Left cardiac atrium (tissue), 4 donors: ENCODE data around the gene IGSF21. TPM values are rescaled to one million over a fixed set of nuclear protein-coding genes. Genes with fewer than 3 reads are reported as not detected.

Experiments
- ATAC-seq, 2 donors: fragments of 200-7000 bp; cut with Tn5 transposase; one replicate each; pipeline ENCODE4 v1.9.1; 2020; ENCODE audit warnings: mild to moderate bottlenecking in 2 of 2, moderate library complexity in 2 of 2
- DNase-seq: peaks from one replicate; pipeline ENCODE4 v3.0.0-alpha.2; 2020
- intact Hi-C, 2 donors: fragments of 100-400 bp; cut with DNase I; formaldehyde crosslinking; loops; one replicate each; pipeline versions ENCODE4 v1.14.1 to v1.15.1; 2022 to 2023
- total RNA-seq, 2 donors: library from RNA; stranded (reverse); fragmentation: NEBNext Ultra II Directional; extraction: Animal tissue kit (Norgen Biotek cat#: 25700); gene quantifications; one replicate each; pipeline ENCODE4 v1.2.1, GENCODE V29; 2021
- donor health status: DM: no; HTN: yes; CAD: no.
- donor health status: DM: no; HTN: yes; CAD: no; lungs with severe emphysema.
- donor health status: DM: yes; HTN: yes; CAD: no.
- donor health status: Dilated cardiomyopathy.

Gene IGSF21
- total RNA-seq, 2 donors from 2014 or later = 1.0 to 3.0 TPM

GRCh38 chr1:18326211-18326897, 218.8 kb downstream of the IGSF21 start:
- DNase-seq (no peak), ATAC-seq (no peak)
- intact Hi-C loops = no loop called here

GRCh38 chr1:18327650-18328049, 220.1 kb downstream of the IGSF21 start:
- intact Hi-C loops = no loop called here
- DNase-seq (no peak), ATAC-seq (no peak)

GRCh38 chr1:18328803-18329202, 221.2 kb downstream of the IGSF21 start:
- ATAC-seq (no peak), DNase-seq (no peak)
- intact Hi-C loops = no loop called here

GRCh38 chr1:18329469-18330253, 222.1 kb downstream of the IGSF21 start:
- ATAC-seq (no peak), DNase-seq (no peak)
- intact Hi-C loops = no loop called here

GRCh38 chr1:18332576-18332975, 225.0 kb downstream of the IGSF21 start:
- DNase-seq (no peak), ATAC-seq (no peak)
- intact Hi-C loops = no loop called here

DNA sequence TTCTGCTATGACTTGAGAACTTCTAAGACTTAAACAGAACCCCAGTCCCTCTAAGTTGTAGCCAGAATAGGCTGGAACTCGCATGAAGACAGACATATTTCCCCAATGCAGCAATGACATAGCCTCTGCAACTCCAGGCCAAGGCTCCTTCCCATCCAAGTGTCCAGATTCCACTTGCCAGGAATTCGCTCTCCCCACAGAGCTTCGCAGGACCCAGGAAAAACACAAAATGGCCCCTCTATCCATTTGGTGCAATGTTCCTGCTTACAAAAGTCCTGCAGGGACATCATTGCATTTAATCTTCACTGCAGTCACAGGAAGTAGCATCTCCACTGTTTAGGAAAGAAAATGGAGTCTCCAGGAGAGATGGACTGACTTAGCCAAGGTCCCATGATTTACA, 225.6 kb downstream of the IGSF21 start:
- ATAC-seq (no peak), DNase-seq (no peak)
- intact Hi-C loops = no loop called here

GRCh38 chr1:18336801-18337200, 229.2 kb downstream of the IGSF21 start:
- DNase-seq = no peak
- ATAC-seq = no peak
- intact Hi-C loops = no loop called here

- DNase-seq (no peak), ATAC-seq (no peak)
- intact Hi-C loops = no loop called here
Observed at GRCh38 chr1:18337757-18338156, 230.2 kb downstream of the IGSF21 start.

GRCh38 chr1:18339161-18339560, 231.6 kb downstream of the IGSF21 start:
- intact Hi-C loops = no loop called here
- ATAC-seq = no peak
- no peak for DNase-seq

- intact Hi-C loops = no loop called here
- DNase-seq = no peak
- ATAC-seq = no peak
Observed at GRCh38 chr1:18340158-18340764, 232.7 kb downstream of the IGSF21 start.

DNA sequence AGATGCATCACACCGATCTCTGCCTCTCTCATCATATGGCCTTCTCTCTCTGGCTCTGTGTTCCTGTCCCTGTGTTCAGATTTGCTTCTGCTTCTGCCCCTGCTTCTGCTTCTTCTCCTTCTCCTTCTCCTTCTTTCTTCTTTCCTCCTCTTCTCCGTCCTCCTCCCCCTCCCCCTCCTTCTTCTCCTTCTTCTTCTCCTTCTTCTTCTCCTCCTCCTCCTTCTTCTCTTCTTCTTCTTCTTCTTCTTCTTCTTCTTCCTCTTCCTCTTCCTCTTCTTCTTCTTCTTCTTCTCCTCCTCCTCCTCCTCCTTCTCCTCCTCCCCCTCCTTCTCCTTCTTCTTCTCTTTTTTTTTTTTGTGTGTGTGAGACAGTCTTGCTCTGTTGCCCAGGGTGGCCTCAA, 233.2 kb downstream of the IGSF21 start:
- DNase-seq = no peak

GRCh38 chr1:18341291-18342069, 233.9 kb downstream of the IGSF21 start:
- intact Hi-C loops = no loop called here
- DNase-seq (no peak), ATAC-seq (no peak)

More for the DNA sequence above, 233.2 kb downstream of the IGSF21 start:
- intact Hi-C loops = no loop called here
- ATAC-seq = no peak

DNA sequence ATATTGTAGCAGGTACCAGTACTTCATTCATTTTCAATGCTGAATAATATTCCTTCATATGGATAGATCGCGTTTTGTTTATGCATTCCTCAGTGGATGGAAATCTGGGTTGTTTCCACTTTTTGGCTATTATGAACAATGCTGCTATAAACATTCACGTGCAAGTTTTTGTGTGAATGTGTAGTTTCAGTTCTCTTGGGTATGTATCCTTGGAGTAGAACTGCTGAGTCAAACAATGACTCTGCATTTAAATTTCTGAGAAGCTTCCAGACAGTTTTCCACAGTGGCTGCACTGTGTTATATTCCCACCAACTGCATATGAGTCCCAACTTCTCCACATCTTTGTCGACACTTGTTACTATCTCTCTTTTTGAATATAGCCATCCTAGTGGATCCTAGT, 235.1 kb downstream of the IGSF21 start:
- ATAC-seq (no peak), DNase-seq (no peak)
- intact Hi-C loops = no loop called here

DNA sequence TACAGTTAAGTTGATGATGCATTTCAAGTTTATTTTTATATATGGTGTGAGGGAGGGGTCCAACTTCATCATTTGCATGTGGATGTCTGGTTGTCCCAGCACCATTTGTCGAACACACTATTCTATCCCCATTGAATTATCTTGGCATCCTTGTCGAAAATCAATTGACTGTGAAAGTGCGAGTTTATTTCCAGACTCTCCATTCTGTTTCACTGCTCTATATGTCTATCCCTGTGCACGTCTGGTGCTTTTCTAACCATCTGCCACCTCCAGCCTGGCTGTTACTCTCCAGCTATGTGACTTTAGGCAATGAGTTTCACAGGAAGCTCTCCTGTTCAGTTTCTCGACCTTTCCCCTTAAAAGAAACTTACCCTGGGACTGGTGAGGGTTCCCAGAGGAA, 236.0 kb downstream of the IGSF21 start:
- DNase-seq (no peak), ATAC-seq (no peak)
- intact Hi-C loops = no loop called here

GRCh38 chr1:18344755-18345154, 237.2 kb downstream of the IGSF21 start:
- no peak for ATAC-seq
- intact Hi-C loops = no loop called here

DNA sequence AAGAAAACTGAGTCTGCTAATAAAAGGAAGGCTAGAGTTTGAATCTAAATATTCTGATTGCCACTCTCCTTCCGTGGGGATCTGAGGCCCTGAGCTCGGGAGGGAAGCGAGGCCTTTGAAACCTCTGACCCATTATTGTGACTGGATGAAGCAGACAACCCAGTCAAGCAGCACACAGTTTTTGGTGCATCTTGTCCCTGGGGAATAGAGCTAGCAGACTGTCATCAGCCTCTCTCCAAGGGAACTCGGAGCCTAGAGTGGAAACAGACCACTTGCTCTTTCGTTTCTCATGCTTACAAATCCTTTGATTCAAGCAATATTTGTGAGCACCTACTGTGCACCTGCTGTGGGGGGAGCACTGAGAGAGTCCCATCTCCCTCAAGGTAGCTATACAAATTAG, 240.0 kb downstream of the IGSF21 start:
- no peak for ATAC-seq
- intact Hi-C loops = no loop called here
- no peak for DNase-seq

More at GRCh38 chr1:18344755-18345154, 237.2 kb downstream of the IGSF21 start:
- no peak for DNase-seq

DNA sequence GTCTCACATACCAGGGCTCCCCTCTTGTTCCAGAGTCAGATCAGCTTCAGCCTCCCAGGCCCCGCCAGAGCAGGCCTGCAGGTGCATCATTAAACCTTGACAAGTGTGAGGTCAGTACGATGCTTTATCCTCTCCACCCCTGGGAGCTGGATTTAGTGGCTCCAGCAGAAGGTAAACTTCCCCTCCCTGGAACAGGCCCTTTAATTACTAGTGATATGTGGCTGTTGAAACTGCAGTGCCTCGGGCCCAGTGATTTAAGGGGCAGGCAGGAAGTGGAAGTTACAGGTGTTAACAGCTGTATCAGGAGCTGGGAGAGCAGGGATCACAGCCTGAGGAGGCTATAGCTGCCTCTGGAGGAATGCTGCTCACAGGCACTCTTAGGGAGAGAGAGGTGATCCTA, 240.8 kb downstream of the IGSF21 start:
- DNase-seq = no peak
- intact Hi-C loops = no loop called here
- no peak for ATAC-seq

- DNase-seq (no peak), ATAC-seq (no peak)
- intact Hi-C loops = no loop called here
Observed at GRCh38 chr1:18350747-18351146, 243.1 kb downstream of the IGSF21 start.

GRCh38 chr1:18351735-18352134, 244.1 kb downstream of the IGSF21 start:
- ATAC-seq (no peak), DNase-seq (no peak)
- intact Hi-C loops = no loop called here
